Measurements from ENCODE around the gene EZR. TPM values are rescaled to one million over a fixed set of nuclear protein-coding genes. Genes with fewer than 3 reads are reported as not detected.

The EZR gene
- total and polyA plus RNA-seq, 2 of the 8 experiments (the other 6 are each of a cell fraction or from before 2014, with no cell fraction given): 122 to 286 TPM

DNA sequence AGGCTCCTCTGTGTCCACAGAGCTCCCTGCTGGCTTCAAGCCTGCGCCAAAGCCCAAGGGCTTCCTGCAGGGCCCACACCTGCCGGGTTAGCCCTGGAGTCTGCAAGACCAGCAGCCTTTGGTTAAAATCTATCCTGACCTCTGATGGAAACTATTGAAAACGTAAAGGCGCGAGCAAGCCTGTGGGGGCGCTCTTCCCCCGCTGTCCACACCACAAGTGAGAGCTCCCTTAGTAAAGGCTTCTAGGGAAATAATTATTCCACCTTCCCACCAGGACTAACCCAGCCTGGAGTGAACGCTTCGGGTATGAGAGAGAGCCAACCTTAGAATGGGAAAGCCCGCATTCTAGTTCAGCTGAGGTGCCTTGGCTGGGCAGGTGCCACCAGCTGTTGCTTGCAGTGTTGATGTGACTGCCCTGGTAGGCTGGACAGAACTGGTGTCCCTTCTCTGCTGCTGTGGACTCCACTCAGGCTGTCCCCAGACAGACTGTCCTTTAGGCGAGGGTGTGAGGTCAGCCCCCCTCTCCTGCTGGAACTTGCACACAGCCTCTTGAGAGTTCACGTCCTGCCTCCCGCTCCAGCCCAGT, 100.6 kb downstream of the EZR start:
- no peak overlapping the region for H3K4me3 ChIP-seq (ENCODE audit: extremely low read depth in 1 of 4, insufficient read depth in 2 of 4, low read depth in 3 of 4, low read length in 4 of 4)
- H4K91ac ChIP-seq (replicated peaks; ENCODE audit: insufficient read length, low read length): no peak overlapping the region
- peaks cover 0 to 2% of the 10 kb centered on the region in 2 experiments for H4K20me1 ChIP-seq (replicated peaks in 1 of 2; ENCODE audit: control insufficient read depth in 1 of 2, insufficient read depth in 2 of 2, low read length in 2 of 2)
- ChIA-PET POLR2A (ENCODE audit: partially characterized antibody) (interaction anchor here (0.7 to 5.6 kb wide), 7 partner anchors 9 to 251 kb away, joined by 3 to 38 read pairs (median 4); no protein-coding TSS in a partner anchor), CTCF (ENCODE audit: partially characterized antibody) (interaction anchor here (0.5 to 4.9 kb wide), 53 partner anchors 7 to 450 kb away, joined by 3 to 37 read pairs (median 4); partner anchors contain the start of gene RSPH3)
- H3K4me2 ChIP-seq (ENCODE audit: insufficient read depth in 1 of 2, low read depth in 2 of 2, low read length in 2 of 2): no peak overlapping the region
- H2BK5ac ChIP-seq (ENCODE audit: low read depth, low read length): peak overlapping the region; percentile 63; the same call in 1 of the 2 replicates
- H3K23ac ChIP-seq (ENCODE audit: insufficient read length): no peak overlapping the region
- no peaks in the 10 kb centered on the region for H3K9me3 ChIP-seq (ENCODE audit: insufficient read depth in 2 of 2, low read depth in 1 of 2, low read length in 1 of 2)
- H3K27me3 ChIP-seq (replicated peaks in 1 of 4; ENCODE audit: control insufficient read depth in 3 of 4, extremely low read depth in 1 of 4, insufficient read depth in 3 of 4, low read length in 3 of 4): no peaks in the 10 kb centered on the region
- H3K23me2 ChIP-seq (ENCODE audit: low read depth, low read length): no peaks in the 10 kb centered on the region
- H2AFZ ChIP-seq (ENCODE audit: low read length): no peak overlapping the region
- no peaks in the 10 kb centered on the region for H3K79me2 ChIP-seq (ENCODE audit: control insufficient read depth in 1 of 2, insufficient read depth in 2 of 2, low read length in 2 of 2)
- peak; percentile 77 to 82 for DNase-seq (ENCODE audit: low read depth in 1 of 2, low spot score in 2 of 2)
- H3K79me1 ChIP-seq (ENCODE audit: low read depth, low read length): no peaks in the 10 kb centered on the region
- peak overlapping the region; percentile 61; the same call in 1 of the 2 replicates for H2BK20ac ChIP-seq (ENCODE audit: low read length)
- H3K14ac ChIP-seq (ENCODE audit: insufficient read length): no peak overlapping the region
- FAIRE-seq: peak; percentile 50
- H2BK120ac ChIP-seq (replicated peaks; ENCODE audit: low read depth, low read length): no peak overlapping the region
- H3K18ac ChIP-seq (ENCODE audit: extremely low read depth, low read length): peak overlapping the region; percentile 78; the same call in 1 of the 2 replicates
- 0 out of 2 replicates have a peak overlapping the region, but pooled peaks have one; percentile 39 for H4K8ac ChIP-seq (ENCODE audit: extremely low read depth, insufficient read depth, low read length)
- H2AK5ac ChIP-seq (ENCODE audit: low read depth, low read length): no peak overlapping the region
- peaks cover 0 to 9% (median 3%) of the 10 kb centered on the region in 4 experiments; a peak in 4 of 7 replicates for H3K4me1 ChIP-seq (replicated peaks in 1 of 4; ENCODE audit: control insufficient read depth in 3 of 4, insufficient read depth in 4 of 4, low read length in 3 of 4)
- peak overlapping the region; percentile 54 for H3K4ac ChIP-seq (replicated peaks; ENCODE audit: insufficient read length, low read depth, low read length)
- no peak overlapping the region for H3K56ac ChIP-seq (replicated peaks; ENCODE audit: insufficient read length, low read depth, low read length)
- peak overlapping the region; percentile 83; the same call in 1 of the 2 replicates for H2BK15ac ChIP-seq (ENCODE audit: low read length)
- no peak overlapping the region for H3K9ac ChIP-seq (replicated peaks in 1 of 4; ENCODE audit: extremely low read depth in 1 of 4, low read depth in 3 of 4, low read length in 3 of 4)
- H2BK12ac ChIP-seq (ENCODE audit: low read depth, low read length): peak overlapping the region; percentile 94
- WGBS, 2 experiments (ENCODE audit: extremely low coverage in 1 of 2, insufficient coverage in 1 of 2, insufficient read length in 1 of 2, insufficient replicate concordance in 2 of 2, low coverage in 1 of 2, low lambda C conversion rate in 2 of 2, missing lambda C conversion rate in 1 of 2): 38% methylated on average over 13 of the region's 13 CpGs; no CpG with 5 or more reads in 1 of the 2 experiments
- H3K36me3 ChIP-seq (ENCODE audit: control insufficient read depth in 2 of 4, insufficient read depth in 4 of 4, low read length in 3 of 4): no peaks in the 10 kb centered on the region
- no peak overlapping the region for H3K27ac ChIP-seq (ENCODE audit: low read depth, low read length)
- H4K5ac ChIP-seq (ENCODE audit: insufficient read length, low read depth, low read length): peak overlapping the region; percentile 15
- TF ChIP-seq GABPA (IDR thresholded peaks at IDR 0.05; ENCODE audit: borderline replicate concordance, insufficient read depth, low read length) (no peak; the same call in 1 of the 2 replicates), CBX5 (IDR thresholded peaks at IDR 0.05; ENCODE audit: low read depth, low read length) (no peak), KDM4A (IDR thresholded peaks at IDR 0.05; ENCODE audit: low read depth, low read length, severe bottlenecking) (no peak), CREB1 (IDR thresholded peaks at IDR 0.05) (0 out of 2 replicates have a peak, but pooled peaks have one; percentile 28), SUZ12 (IDR thresholded peaks at IDR 0.05; ENCODE audit: low read length) (no peak), SAP30 (IDR thresholded peaks at IDR 0.05; ENCODE audit: insufficient read depth, insufficient replicate concordance, low read length) (no peak), CTBP2 (IDR thresholded peaks at IDR 0.05; ENCODE audit: borderline replicate concordance, insufficient read depth, insufficient read length, low read length) (peak; percentile 47), YY1 (IDR thresholded peaks at IDR 0.05; ENCODE audit: low read depth, low read length) (no peak)
- TF ChIP-seq, protein P1, sequence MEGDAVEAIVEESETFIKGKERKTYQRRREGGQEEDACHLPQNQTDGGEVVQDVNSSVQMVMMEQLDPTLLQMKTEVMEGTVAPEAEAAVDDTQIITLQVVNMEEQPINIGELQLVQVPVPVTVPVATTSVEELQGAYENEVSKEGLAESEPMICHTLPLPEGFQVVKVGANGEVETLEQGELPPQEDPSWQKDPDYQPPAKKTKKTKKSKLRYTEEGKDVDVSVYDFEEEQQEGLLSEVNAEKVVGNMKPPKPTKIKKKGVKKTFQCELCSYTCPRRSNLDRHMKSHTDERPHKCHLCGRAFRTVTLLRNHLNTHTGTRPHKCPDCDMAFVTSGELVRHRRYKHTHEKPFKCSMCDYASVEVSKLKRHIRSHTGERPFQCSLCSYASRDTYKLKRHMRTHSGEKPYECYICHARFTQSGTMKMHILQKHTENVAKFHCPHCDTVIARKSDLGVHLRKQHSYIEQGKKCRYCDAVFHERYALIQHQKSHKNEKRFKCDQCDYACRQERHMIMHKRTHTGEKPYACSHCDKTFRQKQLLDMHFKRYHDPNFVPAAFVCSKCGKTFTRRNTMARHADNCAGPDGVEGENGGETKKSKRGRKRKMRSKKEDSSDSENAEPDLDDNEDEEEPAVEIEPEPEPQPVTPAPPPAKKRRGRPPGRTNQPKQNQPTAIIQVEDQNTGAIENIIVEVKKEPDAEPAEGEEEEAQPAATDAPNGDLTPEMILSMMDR (IDR thresholded peaks at IDR 0.05; ENCODE audit: control extremely low read depth in 1 of 3, insufficient read depth in 1 of 3, low read depth in 1 of 3, low read length in 3 of 3): peak; percentile 84 to 94 (median 93)
